D721Med (cell line): ENCODE measurements around the gene CORO2A.

Experiments
- DNase-seq: peaks from one replicate; pipeline ENCODE4 v3.0.0; 2011; ENCODE audit warnings: low spot score; ENCODE audit not compliant: insufficient read length
- FAIRE-seq: peaks from 2 replicates; lab custom pipeline; 2011; peaks lifted over from hg19 to GRCh38; lab: Jason Lieb, UNC
- TF ChIP-seq, protein P1 (sequence below): IDR thresholded peaks from 2 replicates; pipeline ENCODE4 v1.5.1; 2012; ENCODE audit warnings: mild to moderate bottlenecking, control low read depth; ENCODE audit not compliant: insufficient read depth; ENCODE audit errors: missing control alignments

The CORO2A gene

DNA sequence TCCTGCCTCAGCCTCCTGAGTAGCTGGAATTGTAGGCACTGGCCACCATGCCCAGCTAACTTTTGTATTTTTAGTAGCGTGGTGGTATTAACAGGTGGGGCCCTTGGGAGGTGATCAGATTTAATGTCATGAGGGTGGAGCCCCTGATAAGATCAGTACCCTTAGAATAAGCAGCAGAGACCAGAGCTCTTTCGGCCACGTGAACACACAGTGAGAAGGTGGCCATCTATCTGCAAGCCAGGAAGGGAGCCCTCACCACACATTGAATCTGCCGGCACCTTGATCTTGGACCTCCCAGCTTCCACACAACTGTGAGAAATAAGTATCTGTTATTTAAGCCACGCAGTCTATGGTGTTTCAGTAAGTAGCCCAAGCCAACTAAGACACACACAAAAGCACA is 40.5 kb upstream of the CORO2A start:
- no peak for FAIRE-seq
- TF ChIP-seq, protein P1, sequence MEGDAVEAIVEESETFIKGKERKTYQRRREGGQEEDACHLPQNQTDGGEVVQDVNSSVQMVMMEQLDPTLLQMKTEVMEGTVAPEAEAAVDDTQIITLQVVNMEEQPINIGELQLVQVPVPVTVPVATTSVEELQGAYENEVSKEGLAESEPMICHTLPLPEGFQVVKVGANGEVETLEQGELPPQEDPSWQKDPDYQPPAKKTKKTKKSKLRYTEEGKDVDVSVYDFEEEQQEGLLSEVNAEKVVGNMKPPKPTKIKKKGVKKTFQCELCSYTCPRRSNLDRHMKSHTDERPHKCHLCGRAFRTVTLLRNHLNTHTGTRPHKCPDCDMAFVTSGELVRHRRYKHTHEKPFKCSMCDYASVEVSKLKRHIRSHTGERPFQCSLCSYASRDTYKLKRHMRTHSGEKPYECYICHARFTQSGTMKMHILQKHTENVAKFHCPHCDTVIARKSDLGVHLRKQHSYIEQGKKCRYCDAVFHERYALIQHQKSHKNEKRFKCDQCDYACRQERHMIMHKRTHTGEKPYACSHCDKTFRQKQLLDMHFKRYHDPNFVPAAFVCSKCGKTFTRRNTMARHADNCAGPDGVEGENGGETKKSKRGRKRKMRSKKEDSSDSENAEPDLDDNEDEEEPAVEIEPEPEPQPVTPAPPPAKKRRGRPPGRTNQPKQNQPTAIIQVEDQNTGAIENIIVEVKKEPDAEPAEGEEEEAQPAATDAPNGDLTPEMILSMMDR, result no peak
- no peak for DNase-seq

GRCh38 chr9:98231770-98232478 is 39.5 kb upstream of the CORO2A start:
- DNase-seq, result no peak
- TF ChIP-seq, protein P1, result no peak
- no peak for FAIRE-seq

DNA sequence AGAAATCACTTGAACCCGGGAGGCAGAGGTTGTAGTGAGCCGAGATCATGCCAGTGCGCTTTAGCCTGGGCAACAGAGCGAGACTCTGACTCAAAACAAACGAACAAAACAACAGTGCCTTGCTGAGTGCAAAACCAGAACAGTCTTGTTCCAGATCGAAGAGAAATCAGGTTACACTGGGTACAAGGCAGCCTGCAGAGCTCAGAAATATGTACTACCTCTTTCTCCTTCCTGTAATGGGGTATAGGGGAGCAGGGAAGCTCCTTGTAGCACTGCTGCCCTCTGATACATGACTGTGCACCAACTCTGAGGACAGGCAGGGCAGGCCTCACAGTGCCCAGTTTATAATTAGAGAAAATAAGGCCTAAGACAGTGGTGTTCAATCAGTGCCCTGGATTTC is 38.4 kb upstream of the CORO2A start:
- TF ChIP-seq, protein P1, result no peak

DNA sequence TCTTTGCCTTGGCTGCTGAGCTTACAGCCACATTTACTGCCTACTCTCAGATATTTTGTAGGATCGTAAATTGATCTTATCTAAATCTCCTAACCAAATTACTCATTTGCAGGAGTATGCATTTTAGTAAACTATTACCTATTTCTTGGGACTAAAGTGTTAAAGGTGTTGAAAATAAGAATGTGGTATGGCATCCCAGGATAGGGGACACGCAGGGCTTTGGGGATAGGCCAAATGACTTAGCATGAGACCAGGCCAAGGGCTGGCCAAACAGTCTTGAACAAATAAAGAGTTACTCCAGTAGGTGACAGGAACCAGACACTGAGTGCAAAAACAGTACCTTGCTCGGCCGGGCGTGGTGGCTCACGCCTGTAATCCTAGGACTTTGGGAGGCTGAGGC is 37.9 kb upstream of the CORO2A start:
- TF ChIP-seq, protein P1, result no peak
- FAIRE-seq, result no peak
- DNase-seq, result no peak

More for the DNA sequence above, 38.4 kb upstream of the CORO2A start:
- FAIRE-seq, result no peak
- no peak for DNase-seq

- DNase-seq (no peak), FAIRE-seq (no peak)
- TF ChIP-seq, protein P1, result no peak
Measured at GRCh38 chr9:98229620-98230019, 37.2 kb upstream of the CORO2A start.

- TF ChIP-seq, protein P1, result no peak
- FAIRE-seq (no peak), DNase-seq (no peak)
Measured at GRCh38 chr9:98229090-98229395, 36.6 kb upstream of the CORO2A start.

DNA sequence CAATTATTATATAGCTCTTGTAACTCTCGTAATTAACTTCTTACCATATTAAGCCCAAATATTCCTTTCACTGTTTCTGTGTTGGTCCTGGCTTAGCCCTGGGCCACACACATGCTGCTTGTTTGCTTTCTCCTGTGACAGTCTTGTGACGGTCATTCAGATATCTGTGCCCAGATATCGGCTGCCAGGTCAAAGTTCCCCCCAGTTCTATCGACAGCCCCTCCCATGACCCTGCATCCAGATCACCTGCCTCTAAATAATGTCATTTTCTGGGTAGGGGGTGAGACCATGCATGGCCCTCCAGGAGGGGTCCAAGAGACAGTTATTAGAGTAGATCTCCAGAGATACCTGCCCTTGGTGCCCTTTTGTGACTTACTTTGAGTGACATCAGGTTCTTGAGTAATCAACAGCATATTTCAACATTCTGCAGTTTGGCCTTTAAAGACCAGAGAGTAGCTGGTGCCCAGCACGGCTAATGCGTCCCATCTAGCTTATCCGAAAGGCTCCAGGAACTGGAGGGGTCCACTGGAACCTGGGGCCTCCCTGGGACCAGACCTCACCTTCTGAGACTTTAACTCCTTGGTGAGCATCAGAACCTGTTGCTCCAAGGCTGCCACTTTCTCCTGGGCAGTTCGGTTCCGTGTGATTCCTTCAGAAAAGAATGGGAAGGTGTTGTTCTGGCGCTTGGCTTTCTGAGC is 36.1 kb upstream of the CORO2A start:
- TF ChIP-seq, protein P1, result no peak
- FAIRE-seq, result no peak
- no peak for DNase-seq
